Measurements from ENCODE around the gene XRCC3.

GRCh38 chr14:103739793-103740501 lies 24.7 kb upstream of the XRCC3 start:
- TF ChIP-seq CTCF (IDR thresholded peaks at IDR 0.05) = no peak
- no peak for TF ChIP-seq TCF7L2 (IDR thresholded peaks at IDR 0.05; ENCODE audit: low read depth, low read length)
- TF ChIP-seq POLR2AphosphoS5 (IDR thresholded peaks at IDR 0.05; ENCODE audit: low read depth, low read length) = no peak
- no peak for TF ChIP-seq REST (IDR thresholded peaks at IDR 0.05; ENCODE audit: insufficient read depth in 1 of 2, low read depth in 2 of 2, low read length in 1 of 2)

All from Panc1 (cell line).